Bronchus fibroblast of lung (primary cell): ENCODE results near the gene VCX3B. TPM values are rescaled to one million over a fixed set of nuclear protein-coding genes. Genes with fewer than 3 reads are reported as not detected.

ENCODE experiments used
- total RNA-seq: library from RNA; depleted of rRNA; stranded (reverse); fragments of >200 nt; gene quantifications from 2 replicates; pipeline ENCODE4 v1.2.3, GENCODE V29; 2015

Gene VCX3B
- not detected in 2 replicates for total RNA-seq

GRCh38 chrX:8464530-8464929 is at the start of gene VCX3B:
VCX3B (plus strand) TSS chrX:8464830; CDS start chrX:8465451, 621 bp downstream.

